Measurements from ENCODE around the gene MRTFB. TPM values are rescaled to one million over a fixed set of nuclear protein-coding genes. Genes with fewer than 3 reads are reported as not detected.

MRTFB gene
- total and polyA plus RNA-seq, 2 of the 13 experiments (the other 11 are each of a cell fraction or from before 2014, with no cell fraction given), result 11.4 to 14.0 TPM

GRCh38 chr16:14315683-14316320, 244.7 kb downstream of the MRTFB start (continued):
- TF ChIP-seq ZNF598 (CRISPR knock-in tag; IDR thresholded peaks at IDR 0.05; ENCODE audit: borderline replicate concordance) (no peak), ZNF546 (CRISPR knock-in tag; conservative IDR thresholded peaks at IDR 0.05) (no peak), GATAD1 (CRISPR knock-in tag; IDR thresholded peaks at IDR 0.05) (no peak), ATM (IDR thresholded peaks at IDR 0.05; ENCODE audit: borderline replicate concordance) (peak; percentile 55; the same call in 1 of the 2 replicates), NKX3-1 (CRISPR knock-in tag; IDR thresholded peaks at IDR 0.05) (no peak), SUZ12 (IDR thresholded peaks at IDR 0.05; ENCODE audit: low read depth, low read length) (no peak), ZNF292 (CRISPR knock-in tag; IDR thresholded peaks at IDR 0.05; ENCODE audit: borderline replicate concordance, low read depth) (peak; percentile 55; the same call in 1 of the 2 replicates), ZMYM4 (CRISPR knock-in tag; IDR thresholded peaks at IDR 0.05) (0 out of 2 replicates have a peak, but pooled peaks have one; percentile 6), CSRNP2 (CRISPR knock-in tag; conservative IDR thresholded peaks at IDR 0.05; ENCODE audit: low read depth) (no peak), MED1 (CRISPR knock-in tag; IDR thresholded peaks at IDR 0.05) (0 out of 2 replicates have a peak, but pooled peaks have one; percentile 36), ZNF205 (CRISPR knock-in tag; IDR thresholded peaks at IDR 0.05) (peak; percentile 97), TEAD3 (CRISPR knock-in tag; optimal IDR thresholded peaks at IDR 0.05; ENCODE audit: borderline replicate concordance) (peak; percentile 78), TRIM24 (CRISPR knock-in tag; IDR thresholded peaks at IDR 0.05) (peak; percentile 28; the same call in 1 of the 2 replicates), HOXA7 (CRISPR knock-in tag; IDR thresholded peaks at IDR 0.05) (no peak), ZNF562 (CRISPR knock-in tag; IDR thresholded peaks at IDR 0.05; ENCODE audit: borderline replicate concordance) (no peak), GPN1 (CRISPR knock-in tag; IDR thresholded peaks at IDR 0.05; ENCODE audit: borderline replicate concordance) (no peak), ZNF672 (CRISPR knock-in tag; IDR thresholded peaks at IDR 0.05) (no peak), ZMYM3 (CRISPR knock-in tag; IDR thresholded peaks at IDR 0.05) (0 out of 2 replicates have a peak, but pooled peaks have one; percentile 63)
- TF ChIP-seq, protein P1, sequence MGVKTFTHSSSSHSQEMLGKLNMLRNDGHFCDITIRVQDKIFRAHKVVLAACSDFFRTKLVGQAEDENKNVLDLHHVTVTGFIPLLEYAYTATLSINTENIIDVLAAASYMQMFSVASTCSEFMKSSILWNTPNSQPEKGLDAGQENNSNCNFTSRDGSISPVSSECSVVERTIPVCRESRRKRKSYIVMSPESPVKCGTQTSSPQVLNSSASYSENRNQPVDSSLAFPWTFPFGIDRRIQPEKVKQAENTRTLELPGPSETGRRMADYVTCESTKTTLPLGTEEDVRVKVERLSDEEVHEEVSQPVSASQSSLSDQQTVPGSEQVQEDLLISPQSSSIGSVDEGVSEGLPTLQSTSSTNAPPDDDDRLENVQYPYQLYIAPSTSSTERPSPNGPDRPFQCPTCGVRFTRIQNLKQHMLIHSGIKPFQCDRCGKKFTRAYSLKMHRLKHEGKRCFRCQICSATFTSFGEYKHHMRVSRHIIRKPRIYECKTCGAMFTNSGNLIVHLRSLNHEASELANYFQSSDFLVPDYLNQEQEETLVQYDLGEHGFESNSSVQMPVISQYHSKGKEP (CRISPR knock-in tag; IDR thresholded peaks at IDR 0.05), result no peak
- TF ChIP-seq, protein P2, sequence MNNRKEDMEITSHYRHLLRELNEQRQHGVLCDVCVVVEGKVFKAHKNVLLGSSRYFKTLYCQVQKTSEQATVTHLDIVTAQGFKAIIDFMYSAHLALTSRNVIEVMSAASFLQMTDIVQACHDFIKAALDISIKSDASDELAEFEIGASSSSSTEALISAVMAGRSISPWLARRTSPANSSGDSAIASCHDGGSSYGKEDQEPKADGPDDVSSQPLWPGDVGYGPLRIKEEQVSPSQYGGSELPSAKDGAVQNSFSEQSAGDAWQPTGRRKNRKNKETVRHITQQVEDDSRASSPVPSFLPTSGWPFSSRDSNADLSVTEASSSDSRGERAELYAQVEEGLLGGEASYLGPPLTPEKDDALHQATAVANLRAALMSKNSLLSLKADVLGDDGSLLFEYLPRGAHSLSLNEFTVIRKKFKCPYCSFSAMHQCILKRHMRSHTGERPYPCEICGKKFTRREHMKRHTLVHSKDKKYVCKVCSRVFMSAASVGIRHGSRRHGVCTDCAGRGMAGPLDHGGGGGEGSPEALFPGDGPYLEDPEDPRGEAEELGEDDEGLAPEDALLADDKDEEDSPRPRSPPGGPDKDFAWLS (CRISPR knock-in tag; IDR thresholded peaks at IDR 0.05; ENCODE audit: borderline replicate concordance), result no peak
- TF ChIP-seq, protein P3, sequence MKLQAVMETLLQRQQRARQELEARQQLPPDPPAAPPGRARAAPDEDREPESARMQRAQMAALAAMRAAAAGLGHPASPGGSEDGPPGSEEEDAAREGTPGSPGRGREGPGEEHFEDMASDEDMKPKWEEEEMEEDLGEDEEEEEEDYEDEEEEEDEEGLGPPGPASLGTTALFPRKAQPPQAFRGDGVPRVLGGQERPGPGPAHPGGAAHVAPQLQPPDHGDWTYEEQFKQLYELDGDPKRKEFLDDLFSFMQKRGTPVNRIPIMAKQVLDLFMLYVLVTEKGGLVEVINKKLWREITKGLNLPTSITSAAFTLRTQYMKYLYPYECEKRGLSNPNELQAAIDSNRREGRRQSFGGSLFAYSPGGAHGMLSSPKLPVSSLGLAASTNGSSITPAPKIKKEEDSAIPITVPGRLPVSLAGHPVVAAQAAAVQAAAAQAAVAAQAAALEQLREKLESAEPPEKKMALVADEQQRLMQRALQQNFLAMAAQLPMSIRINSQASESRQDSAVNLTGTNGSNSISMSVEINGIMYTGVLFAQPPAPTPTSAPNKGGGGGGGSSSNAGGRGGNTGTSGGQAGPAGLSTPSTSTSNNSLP (IDR thresholded peaks at IDR 0.05; ENCODE audit: low read depth, low read length), result peak; percentile 64; the same call in 1 of the 2 replicates

Data from HepG2 (cell line).